GM13976 (cell line): ENCODE data around the gene AMPH.

Experiments used
- DNase-seq: peaks from one replicate; pipeline ENCODE4 v3.0.0; 2012; ENCODE audit warnings: low spot score
- CTCF ChIP-seq: IDR thresholded peaks from 2 replicates; pipeline ENCODE4 v1.5.1; 2012; ENCODE audit warnings: borderline replicate concordance, mild to moderate bottlenecking; ENCODE audit not compliant: insufficient read depth; ENCODE audit errors: extremely low read depth, missing control alignments, control extremely low read depth
- in situ Hi-C: fragments of 300-500 bp; cut with MboI; formaldehyde crosslinking; loops from one replicate; pipeline ENCODE4 v1.12.0; 2022; ENCODE audit warnings: low sequenced_read_pairs, mixed read lengths, inconsistent platforms; ENCODE audit not compliant: unreplicated experiment

AMPH gene

GRCh38 chr7:38548605-38549004 lies 82.6 kb downstream of the AMPH start:
- in situ Hi-C loops, result no loop called here
- no peak for DNase-seq
- no peak for TF ChIP-seq CTCF

- in situ Hi-C loops, result no loop called here
- DNase-seq, result no peak
- no peak for TF ChIP-seq CTCF
These were observed 84.4 kb downstream of the AMPH start for GRCh38 chr7:38546763-38547162.

GRCh38 chr7:38545977-38546376 lies 85.2 kb downstream of the AMPH start:
- in situ Hi-C loops, result no loop called here
- TF ChIP-seq CTCF, result no peak
- no peak for DNase-seq

- in situ Hi-C loops, result no loop called here
- no peak for TF ChIP-seq CTCF
- DNase-seq, result no peak
These were observed 89.0 kb downstream of the AMPH start for GRCh38 chr7:38542156-38542555.

- no peak for TF ChIP-seq CTCF
- no peak for DNase-seq
- in situ Hi-C loops, result no loop called here
These were observed 89.7 kb downstream of the AMPH start for GRCh38 chr7:38541440-38541839.

GRCh38 chr7:38539477-38540081 lies 91.6 kb downstream of the AMPH start:
- no peak for TF ChIP-seq CTCF
- in situ Hi-C loops, result no loop called here
- DNase-seq, result no peak

- in situ Hi-C loops, result no loop called here
- DNase-seq, result no peak
- no peak for TF ChIP-seq CTCF
These were observed 96.1 kb downstream of the AMPH start for GRCh38 chr7:38535073-38535472.
